HEK293 (cell line): Measurements from ENCODE around the gene FAM149B1.

Experiments used
- CTCF ChIA-PET: fragments of 350-600 bp; formaldehyde crosslinking; extraction: SDS; loops from one replicate; lab custom pipeline; 2021; ENCODE audit warnings: antibody characterized with exemption; lab: Yijun Ruan, JAX
- POLR2A ChIA-PET: fragments of 300-600 bp; formaldehyde crosslinking; extraction: SDS; loops from one replicate; lab custom pipeline; 2020; ENCODE audit warnings: antibody characterized with exemption, inconsistent platforms; lab: Yijun Ruan, JAX
- H3K27ac ChIP-seq: fragments of 200-500 bp; sonication (Bioruptor generic); 2 replicates; pipeline ENCODE4 v1.5.1; 2014; ENCODE audit warnings: low read depth, low read length, control low read depth, inconsistent platforms; ENCODE audit errors: extremely low read depth
- H3K36me3 ChIP-seq, 2 experiments: fragments of 200-500 bp in 1 of 2; sonication (Bioruptor generic) in 1 of 2; 1 replicate in 1 of 2; 2 replicates in 1 of 2; pipeline ENCODE4 v1.5.1; 2014 to 2017; ENCODE audit warnings: inconsistent platforms in 2 of 2, low read length in 2 of 2; ENCODE audit not compliant: control insufficient read depth in 2 of 2, insufficient read depth in 1 of 2
- H3K4me1 ChIP-seq: fragments of 200-500 bp; sonication (Bioruptor generic); 2 replicates; pipeline ENCODE4 v1.5.1; 2014; ENCODE audit warnings: mild to moderate bottlenecking, low read length, inconsistent platforms; ENCODE audit not compliant: control insufficient read depth, insufficient read depth
- H3K4me3 ChIP-seq: 2 replicates; pipeline ENCODE4 v1.5.1; 2011; ENCODE audit warnings: low read depth, mild to moderate bottlenecking, control low read depth, low read length, moderate library complexity
- H3K9me3 ChIP-seq: fragments of 200-500 bp; sonication (Bioruptor generic); 2 replicates; pipeline ENCODE4 v1.5.1; 2014; ENCODE audit warnings: low read depth, low read length, inconsistent platforms; ENCODE audit not compliant: control insufficient read depth, insufficient read depth
- IKZF3 ChIP-seq: fragments of 450-650 bp; IDR thresholded peaks from 2 replicates; pipeline ENCODE4 v1.5.0; 2018; ENCODE audit warnings: missing biosample characterization, mild to moderate bottlenecking, missing genetic modification characterization, moderate library complexity
- KLF1 ChIP-seq: fragments of 450-650 bp; formaldehyde crosslinking; IDR thresholded peaks from 2 replicates; pipeline ENCODE4 v1.5.1; 2016; ENCODE audit warnings: missing biosample characterization, missing genetic modification characterization
- MEIS1 ChIP-seq: sonication (generic); formaldehyde crosslinking; IDR thresholded peaks from 2 replicates; pipeline ENCODE4 v1.8.1; 2022; ENCODE audit warnings: missing genetic modification reagents, mild to moderate bottlenecking, borderline replicate concordance
- SCRT2 ChIP-seq: fragments of 450-650 bp; formaldehyde crosslinking; IDR thresholded peaks from 2 replicates; pipeline ENCODE4 v1.5.1; 2016; ENCODE audit warnings: missing biosample characterization, missing genetic modification characterization
- TRIM28 ChIP-seq: IDR thresholded peaks from 2 replicates; pipeline ENCODE4 v1.6.1; 2011; ENCODE audit warnings: low read length, control low read depth, borderline replicate concordance
- ZBTB1 ChIP-seq: fragments of 450-650 bp; formaldehyde crosslinking; IDR thresholded peaks from 2 replicates; pipeline ENCODE4 v1.5.1; 2016; ENCODE audit warnings: missing biosample characterization, missing genetic modification characterization
- ZNF292 ChIP-seq: fragments of 450-650 bp; formaldehyde crosslinking; IDR thresholded peaks from 2 replicates; pipeline ENCODE4 v1.5.1; 2016; ENCODE audit warnings: low read depth, missing biosample characterization, missing genetic modification characterization, borderline replicate concordance
- ZNF391 ChIP-seq: fragments of 450-650 bp; formaldehyde crosslinking; IDR thresholded peaks from 2 replicates; pipeline ENCODE4 v1.5.1; 2016; ENCODE audit warnings: low read depth, missing biosample characterization, missing genetic modification characterization, borderline replicate concordance
- ZNF416 ChIP-seq: fragments of 450-650 bp; formaldehyde crosslinking; IDR thresholded peaks from 2 replicates; pipeline ENCODE4 v1.5.1; 2016; ENCODE audit warnings: missing biosample characterization, missing genetic modification characterization
- ZNF529 ChIP-seq: fragments of 450-650 bp; formaldehyde crosslinking; IDR thresholded peaks from 2 replicates; pipeline ENCODE4 v1.5.1; 2017; ENCODE audit warnings: missing genetic modification characterization, missing biosample characterization; ENCODE audit not compliant: insufficient replicate concordance
- ZNF747 ChIP-seq: fragments of 450-650 bp; formaldehyde crosslinking; IDR thresholded peaks from 2 replicates; pipeline ENCODE4 v1.5.1; 2016; ENCODE audit warnings: missing biosample characterization, missing genetic modification characterization
- ZNF768 ChIP-seq: fragments of 450-650 bp; formaldehyde crosslinking; IDR thresholded peaks from 2 replicates; pipeline ENCODE4 v1.5.1; 2018; ENCODE audit warnings: missing biosample characterization, mild to moderate bottlenecking, missing genetic modification characterization
- ZSCAN23 ChIP-seq: fragments of 450-650 bp; formaldehyde crosslinking; IDR thresholded peaks from 2 replicates; pipeline ENCODE4 v1.5.1; 2016; ENCODE audit warnings: missing biosample characterization, missing genetic modification characterization
- TF ChIP-seq, protein P1 (sequence below): fragments of 450-650 bp; formaldehyde crosslinking; IDR thresholded peaks from 2 replicates; pipeline ENCODE4 v1.5.1; 2017; ENCODE audit warnings: missing biosample characterization, missing genetic modification characterization
- TF ChIP-seq, protein P2 (sequence below): fragments of 450-650 bp; formaldehyde crosslinking; IDR thresholded peaks from 2 replicates; pipeline ENCODE4 v1.5.1; 2017; ENCODE audit warnings: missing biosample characterization, missing genetic modification characterization
- TF ChIP-seq, protein P3 (sequence below): fragments of 450-650 bp; formaldehyde crosslinking; IDR thresholded peaks from 2 replicates; pipeline ENCODE4 v1.5.1; 2016; ENCODE audit warnings: missing biosample characterization, missing genetic modification characterization
- TF ChIP-seq, protein P4 (sequence below): fragments of 450-650 bp; formaldehyde crosslinking; IDR thresholded peaks from 2 replicates; pipeline ENCODE4 v1.5.1; 2016; ENCODE audit warnings: missing biosample characterization, missing genetic modification characterization

FAM149B1 gene

DNA sequence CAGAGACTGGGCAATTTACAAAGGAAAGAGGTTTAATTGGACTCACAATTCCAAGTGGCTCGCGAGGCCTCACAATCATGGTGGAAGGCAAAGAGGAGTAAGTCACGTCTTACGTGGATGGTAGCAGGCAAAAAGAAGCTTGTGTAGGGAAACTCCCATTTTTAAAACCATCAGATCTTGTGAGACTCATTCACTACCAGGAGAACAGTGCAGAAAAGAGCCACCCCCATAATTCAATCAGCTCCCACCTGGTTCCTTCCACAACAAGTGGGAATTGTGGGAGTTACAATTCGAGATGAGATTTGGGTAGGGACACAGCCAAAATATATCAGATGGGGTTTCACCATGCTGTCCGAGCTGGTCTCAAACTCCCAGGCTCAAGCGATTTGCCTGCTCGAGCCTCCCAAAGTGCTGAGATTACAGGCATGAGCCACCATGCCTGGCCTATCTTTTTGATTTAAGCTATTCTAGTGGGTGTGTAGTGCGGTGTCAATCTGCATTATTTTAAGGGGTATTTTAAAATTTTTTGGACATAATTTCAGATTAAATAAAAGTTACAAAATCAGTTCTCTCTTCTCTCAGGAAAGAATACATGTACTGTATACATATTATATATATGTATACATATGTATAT lies 93.6 kb downstream of the FAM149B1 start:
- Histone ChIP-seq H3K9me3 (no peaks in the 10 kb centered on the region), H3K4me1 (no peaks in the 10 kb centered on the region), H3K36me3 (no peaks in the 10 kb centered on the region), H3K4me3 (no peak overlapping the region), H3K27ac (no peak overlapping the region)
- ChIA-PET POLR2A (interaction anchor here (1.4 kb wide), 1 partner anchor 14 kb away, joined by 5 read pairs; the partner anchor contains the start of gene DNAJC9), CTCF (interaction anchor here (0.5 kb wide), 1 partner anchor 183 kb away, joined by 3 read pairs; no protein-coding TSS in a partner anchor)
- no peak for TF ChIP-seq TRIM28

DNA sequence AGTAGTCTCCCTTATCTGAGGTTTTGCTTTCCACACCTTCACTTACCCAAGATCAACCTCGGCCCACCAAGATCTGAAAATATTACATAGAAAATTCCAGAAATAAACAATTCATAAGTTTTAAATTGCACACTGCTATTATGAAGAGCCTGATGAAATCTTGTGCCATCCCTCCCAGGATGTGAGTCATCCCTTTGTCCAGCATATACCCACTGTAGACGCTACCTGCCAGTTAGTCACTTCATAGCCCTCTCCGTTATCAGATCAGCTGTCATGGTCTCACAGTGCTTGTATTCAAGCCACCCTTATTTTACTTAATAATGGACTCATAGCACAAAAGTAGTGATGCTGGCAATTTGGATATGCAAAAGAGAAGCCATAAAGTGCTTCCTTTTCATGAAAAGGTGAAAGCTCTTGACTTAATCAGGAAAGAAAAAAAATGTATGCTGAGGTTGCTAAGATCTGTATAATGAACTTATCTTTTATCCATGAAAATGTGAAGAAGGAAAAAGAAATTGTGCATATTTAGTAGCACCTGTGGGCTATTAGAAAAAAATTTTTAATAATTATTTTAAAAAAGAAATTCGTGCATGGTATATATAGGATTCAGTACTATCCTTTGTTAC lies 94.3 kb downstream of the FAM149B1 start:
- ChIA-PET POLR2A (interaction anchor here (1.0 kb wide), 1 partner anchor 9 kb away, joined by 4 read pairs; no protein-coding TSS in a partner anchor), CTCF (interaction anchor here (0.5 kb wide), 1 partner anchor 183 kb away, joined by 3 read pairs; no protein-coding TSS in a partner anchor)
- Histone ChIP-seq H3K4me3 (no peak overlapping the region), H3K36me3 (no peaks in the 10 kb centered on the region), H3K27ac (no peak overlapping the region), H3K4me1 (no peaks in the 10 kb centered on the region), H3K9me3 (no peaks in the 10 kb centered on the region)
- TF ChIP-seq, protein P1, sequence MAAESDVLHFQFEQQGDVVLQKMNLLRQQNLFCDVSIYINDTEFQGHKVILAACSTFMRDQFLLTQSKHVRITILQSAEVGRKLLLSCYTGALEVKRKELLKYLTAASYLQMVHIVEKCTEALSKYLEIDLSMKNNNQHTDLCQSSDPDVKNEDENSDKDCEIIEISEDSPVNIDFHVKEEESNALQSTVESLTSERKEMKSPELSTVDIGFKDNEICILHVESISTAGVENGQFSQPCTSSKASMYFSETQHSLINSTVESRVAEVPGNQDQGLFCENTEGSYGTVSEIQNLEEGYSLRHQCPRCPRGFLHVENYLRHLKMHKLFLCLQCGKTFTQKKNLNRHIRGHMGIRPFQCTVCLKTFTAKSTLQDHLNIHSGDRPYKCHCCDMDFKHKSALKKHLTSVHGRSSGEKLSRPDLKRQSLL, result no peak
- TF ChIP-seq SCRT2 (tag by site-specific recombination), result no peak
- no peak for TF ChIP-seq MEIS1 (CRISPR knock-in tag)
- TF ChIP-seq ZSCAN23 (tag by site-specific recombination), result no peak
- no peak for TF ChIP-seq ZNF391 (tag by site-specific recombination)
- TF ChIP-seq, protein P2, sequence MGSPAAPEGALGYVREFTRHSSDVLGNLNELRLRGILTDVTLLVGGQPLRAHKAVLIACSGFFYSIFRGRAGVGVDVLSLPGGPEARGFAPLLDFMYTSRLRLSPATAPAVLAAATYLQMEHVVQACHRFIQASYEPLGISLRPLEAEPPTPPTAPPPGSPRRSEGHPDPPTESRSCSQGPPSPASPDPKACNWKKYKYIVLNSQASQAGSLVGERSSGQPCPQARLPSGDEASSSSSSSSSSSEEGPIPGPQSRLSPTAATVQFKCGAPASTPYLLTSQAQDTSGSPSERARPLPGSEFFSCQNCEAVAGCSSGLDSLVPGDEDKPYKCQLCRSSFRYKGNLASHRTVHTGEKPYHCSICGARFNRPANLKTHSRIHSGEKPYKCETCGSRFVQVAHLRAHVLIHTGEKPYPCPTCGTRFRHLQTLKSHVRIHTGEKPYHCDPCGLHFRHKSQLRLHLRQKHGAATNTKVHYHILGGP (tag by site-specific recombination), result no peak
- TF ChIP-seq ZNF416 (tag by site-specific recombination), result no peak
- TF ChIP-seq, protein P3, sequence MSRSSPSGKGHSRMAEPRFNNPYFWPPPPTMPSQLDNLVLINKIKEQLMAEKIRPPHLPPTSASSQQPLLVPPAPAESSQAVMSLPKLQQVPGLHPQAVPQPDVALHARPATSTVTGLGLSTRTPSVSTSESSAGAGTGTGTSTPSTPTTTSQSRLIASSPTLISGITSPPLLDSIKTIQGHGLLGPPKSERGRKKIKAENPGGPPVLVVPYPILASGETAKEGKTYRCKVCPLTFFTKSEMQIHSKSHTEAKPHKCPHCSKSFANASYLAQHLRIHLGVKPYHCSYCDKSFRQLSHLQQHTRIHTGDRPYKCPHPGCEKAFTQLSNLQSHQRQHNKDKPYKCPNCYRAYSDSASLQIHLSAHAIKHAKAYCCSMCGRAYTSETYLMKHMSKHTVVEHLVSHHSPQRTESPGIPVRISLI (tag by site-specific recombination), result no peak
- no peak for TF ChIP-seq ZNF747 (tag by site-specific recombination)
- no peak for TF ChIP-seq ZNF768
- no peak for TF ChIP-seq ZBTB1 (tag by site-specific recombination)
- no peak for TF ChIP-seq IKZF3
- TF ChIP-seq KLF1 (tag by site-specific recombination), result no peak
- TF ChIP-seq, protein P4, sequence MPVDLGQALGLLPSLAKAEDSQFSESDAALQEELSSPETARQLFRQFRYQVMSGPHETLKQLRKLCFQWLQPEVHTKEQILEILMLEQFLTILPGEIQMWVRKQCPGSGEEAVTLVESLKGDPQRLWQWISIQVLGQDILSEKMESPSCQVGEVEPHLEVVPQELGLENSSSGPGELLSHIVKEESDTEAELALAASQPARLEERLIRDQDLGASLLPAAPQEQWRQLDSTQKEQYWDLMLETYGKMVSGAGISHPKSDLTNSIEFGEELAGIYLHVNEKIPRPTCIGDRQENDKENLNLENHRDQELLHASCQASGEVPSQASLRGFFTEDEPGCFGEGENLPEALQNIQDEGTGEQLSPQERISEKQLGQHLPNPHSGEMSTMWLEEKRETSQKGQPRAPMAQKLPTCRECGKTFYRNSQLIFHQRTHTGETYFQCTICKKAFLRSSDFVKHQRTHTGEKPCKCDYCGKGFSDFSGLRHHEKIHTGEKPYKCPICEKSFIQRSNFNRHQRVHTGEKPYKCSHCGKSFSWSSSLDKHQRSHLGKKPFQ (tag by site-specific recombination), result no peak
- TF ChIP-seq ZNF292 (tag by site-specific recombination), result no peak
- TF ChIP-seq ZNF529 (tag by site-specific recombination), result no peak
